GM19395 (cell line): ENCODE measurements around the gene PTCD1.

Source experiments
- ATAC-seq: cut with Tn5 transposase; IDR thresholded peaks from one replicate; pipeline ENCODE4 v1.9.1; 2021; ENCODE audit warnings: mild to moderate bottlenecking, moderate library complexity; ENCODE audit not compliant: unreplicated experiment

Gene PTCD1

DNA sequence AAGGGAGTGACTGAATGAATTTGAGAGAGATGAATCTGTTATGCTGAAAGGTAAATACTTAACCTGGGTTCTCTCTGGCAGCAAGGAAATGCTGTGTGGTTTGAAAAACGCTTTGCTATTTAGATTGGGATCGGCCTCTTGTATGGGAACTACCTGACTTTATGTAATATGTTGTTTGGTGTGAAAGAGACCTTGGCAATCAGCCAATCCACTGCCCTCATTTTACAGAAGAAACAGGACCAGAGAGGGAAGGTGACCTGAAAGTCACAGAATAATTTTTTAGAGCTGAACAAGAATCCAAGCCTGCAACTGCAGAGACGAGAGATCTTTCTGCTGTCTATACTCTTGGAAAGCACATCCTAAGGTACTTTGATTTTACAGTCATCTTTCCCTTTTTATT lies 28.8 kb downstream of the PTCD1 start:
- no peak for ATAC-seq

DNA sequence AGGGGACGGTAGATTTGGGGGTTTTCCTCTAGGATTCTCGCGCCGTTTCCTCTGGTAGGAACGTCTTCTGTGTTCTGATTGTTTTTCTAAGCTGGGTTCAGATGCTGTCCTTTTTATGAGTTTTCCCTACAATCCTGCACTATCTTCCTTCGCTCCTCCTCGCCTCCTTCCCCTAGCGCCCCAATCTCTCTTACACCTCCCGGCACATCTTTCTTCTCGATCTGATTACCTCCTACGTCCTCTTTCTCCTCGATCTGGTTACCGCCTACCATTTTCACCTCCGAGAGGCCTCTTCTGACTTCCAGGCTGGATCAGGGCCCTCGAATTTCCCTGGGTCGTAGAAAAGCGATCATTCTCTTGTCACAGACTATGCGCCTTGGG lies 29.4 kb downstream of the PTCD1 start:
- ATAC-seq: peak; percentile 16

- ATAC-seq: peak; percentile 80
Observed at GRCh38 chr7:99408379-99409191, 30.0 kb downstream of the PTCD1 start, which contains the start of the genes BUD31 and PDAP1. BUD31 (plus strand) TSS chr7:99408969; CDS start chr7:99411093, 2,124 bp downstream. PDAP1 (minus strand) TSS chr7:99408597; CDS start chr7:99408548, 49 bp downstream.

GRCh38 chr7:99407872-99408378 lies 30.7 kb downstream of the PTCD1 start:
- ATAC-seq: peak; percentile 1

GRCh38 chr7:99406557-99406956 lies 32.0 kb downstream of the PTCD1 start:
- ATAC-seq: no peak

- no peak for ATAC-seq
Observed at GRCh38 chr7:99404977-99405320, 33.6 kb downstream of the PTCD1 start.

GRCh38 chr7:99404235-99404976 lies 34.2 kb downstream of the PTCD1 start:
- ATAC-seq: no peak

- ATAC-seq: no peak
Observed at GRCh38 chr7:99403764-99404163, 34.8 kb downstream of the PTCD1 start.

DNA sequence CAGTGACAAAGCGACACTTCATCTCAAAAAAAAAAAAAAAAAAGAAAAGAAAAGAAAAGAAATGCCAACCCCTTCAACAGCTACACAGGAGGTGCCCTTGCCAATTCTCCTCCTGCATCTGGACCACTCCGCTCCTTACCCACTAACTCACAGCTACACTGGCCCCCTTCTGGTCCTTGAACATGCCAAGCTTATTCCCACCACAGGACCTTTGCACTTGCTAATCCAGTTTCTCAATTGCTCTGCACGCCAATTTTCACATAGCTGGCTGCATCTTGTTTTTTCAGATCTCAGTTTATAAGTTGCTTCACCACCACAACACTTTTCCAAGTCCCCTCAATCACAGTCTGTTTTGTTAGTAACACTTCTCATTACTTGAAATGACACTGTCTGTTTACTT lies 35.7 kb downstream of the PTCD1 start:
- no peak for ATAC-seq

DNA sequence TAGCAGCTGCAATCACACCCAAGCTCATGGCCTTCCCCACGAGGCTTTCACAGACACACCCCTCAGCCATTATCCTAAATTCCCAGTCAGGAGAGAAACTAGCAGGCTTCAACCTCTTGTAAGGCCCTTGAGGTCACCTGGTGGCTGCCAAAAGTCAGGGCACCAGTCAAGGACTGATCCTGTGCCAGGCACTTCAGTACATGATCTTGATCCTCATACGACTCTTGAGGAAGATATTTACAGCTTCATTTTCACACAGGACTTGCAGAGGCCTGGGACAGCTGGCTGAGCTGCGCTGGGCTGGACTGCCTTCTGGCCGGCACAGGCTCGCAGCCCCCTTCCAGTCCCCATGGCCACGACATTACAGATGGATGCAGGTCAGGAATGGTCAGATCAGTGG lies 39.0 kb downstream of the PTCD1 start:
- no peak for ATAC-seq

- ATAC-seq: no peak
Observed at GRCh38 chr7:99398891-99399445, 39.6 kb downstream of the PTCD1 start.

DNA sequence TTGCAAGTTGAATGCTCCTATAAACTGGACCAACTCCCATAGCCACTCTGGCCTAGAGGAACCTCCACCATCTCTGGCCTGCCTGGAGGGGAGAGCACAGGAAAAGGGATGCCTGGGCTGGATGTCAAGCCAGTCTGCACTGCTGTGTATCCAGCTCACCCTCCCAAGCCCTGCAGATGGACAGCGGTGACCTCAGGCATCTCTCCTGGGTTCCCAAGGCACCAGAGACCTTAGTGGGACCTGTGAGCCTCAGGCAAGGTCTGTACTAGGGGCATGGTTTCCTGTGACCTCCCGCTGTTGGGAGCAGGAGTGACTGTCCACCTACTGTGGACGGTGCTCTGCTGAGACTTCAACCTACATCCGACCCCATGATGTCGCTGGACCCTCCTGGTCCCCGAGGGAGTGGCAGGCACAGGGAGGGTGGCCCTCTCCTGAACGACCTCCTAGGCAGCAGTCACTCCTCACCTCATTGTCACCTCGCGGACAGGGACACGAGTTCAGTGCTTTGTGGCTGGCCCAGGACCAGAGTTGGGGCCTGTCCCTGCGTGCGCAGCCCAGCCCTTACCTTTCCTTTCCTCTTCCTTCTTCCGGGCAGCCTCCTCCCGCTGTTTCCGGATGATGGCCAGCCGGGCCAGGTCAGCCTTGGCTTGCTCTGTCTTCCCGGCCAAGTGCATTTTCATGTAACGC lies 41.2 kb downstream of the PTCD1 start:
- ATAC-seq: no peak

- ATAC-seq: no peak
Observed at GRCh38 chr7:99396418-99397296, 41.9 kb downstream of the PTCD1 start.

DNA sequence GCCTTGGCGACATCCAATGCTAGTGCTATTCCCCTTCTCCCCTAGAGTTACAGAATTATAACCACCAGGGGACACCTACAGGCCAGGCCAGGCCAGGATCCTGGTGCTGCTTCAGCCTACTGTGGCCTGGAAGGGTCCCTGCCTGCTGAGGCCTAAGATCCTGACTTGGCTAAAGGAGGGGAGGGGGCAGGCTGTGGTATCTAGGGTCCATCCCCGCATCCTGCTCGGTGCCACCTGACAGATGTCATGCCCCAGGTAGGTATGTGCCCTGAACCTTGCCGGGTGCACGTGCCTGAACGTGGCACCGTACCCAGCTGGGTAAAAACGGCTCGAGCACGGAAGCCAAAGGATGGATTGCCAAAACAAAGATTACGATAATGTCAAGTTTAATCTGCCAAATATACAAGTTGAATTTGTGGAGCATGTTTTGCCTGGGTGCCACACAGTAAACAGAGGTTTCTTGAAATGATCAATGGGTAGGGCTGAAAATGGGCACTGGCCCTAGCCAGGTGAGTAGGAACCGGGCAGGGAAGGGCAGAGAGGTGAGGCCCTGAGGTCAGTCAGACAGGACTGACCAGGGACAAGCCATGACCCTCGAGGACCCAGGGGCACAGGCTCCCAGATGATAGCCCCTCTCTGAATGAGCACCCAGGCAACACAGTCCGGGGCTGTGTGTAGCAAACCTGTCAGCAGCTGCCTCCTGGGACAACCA lies 42.8 kb downstream of the PTCD1 start:
- no peak for ATAC-seq

DNA sequence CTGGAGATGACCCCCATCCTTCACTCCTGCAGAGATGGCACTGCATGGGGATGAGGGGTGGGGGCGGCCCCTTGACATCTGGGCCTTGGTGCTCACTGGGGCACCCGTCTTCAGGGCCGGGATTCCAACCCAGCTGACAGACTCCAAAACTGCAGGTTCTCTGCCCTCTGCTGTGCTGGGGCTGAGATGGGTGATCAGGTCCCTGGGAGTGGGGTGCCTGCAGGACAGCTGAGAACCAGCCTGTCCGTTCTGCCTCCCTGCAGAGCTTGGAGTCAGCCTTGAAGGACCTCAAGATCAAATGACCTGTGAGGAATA lies 44.5 kb downstream of the PTCD1 start:
- no peak for ATAC-seq

DNA sequence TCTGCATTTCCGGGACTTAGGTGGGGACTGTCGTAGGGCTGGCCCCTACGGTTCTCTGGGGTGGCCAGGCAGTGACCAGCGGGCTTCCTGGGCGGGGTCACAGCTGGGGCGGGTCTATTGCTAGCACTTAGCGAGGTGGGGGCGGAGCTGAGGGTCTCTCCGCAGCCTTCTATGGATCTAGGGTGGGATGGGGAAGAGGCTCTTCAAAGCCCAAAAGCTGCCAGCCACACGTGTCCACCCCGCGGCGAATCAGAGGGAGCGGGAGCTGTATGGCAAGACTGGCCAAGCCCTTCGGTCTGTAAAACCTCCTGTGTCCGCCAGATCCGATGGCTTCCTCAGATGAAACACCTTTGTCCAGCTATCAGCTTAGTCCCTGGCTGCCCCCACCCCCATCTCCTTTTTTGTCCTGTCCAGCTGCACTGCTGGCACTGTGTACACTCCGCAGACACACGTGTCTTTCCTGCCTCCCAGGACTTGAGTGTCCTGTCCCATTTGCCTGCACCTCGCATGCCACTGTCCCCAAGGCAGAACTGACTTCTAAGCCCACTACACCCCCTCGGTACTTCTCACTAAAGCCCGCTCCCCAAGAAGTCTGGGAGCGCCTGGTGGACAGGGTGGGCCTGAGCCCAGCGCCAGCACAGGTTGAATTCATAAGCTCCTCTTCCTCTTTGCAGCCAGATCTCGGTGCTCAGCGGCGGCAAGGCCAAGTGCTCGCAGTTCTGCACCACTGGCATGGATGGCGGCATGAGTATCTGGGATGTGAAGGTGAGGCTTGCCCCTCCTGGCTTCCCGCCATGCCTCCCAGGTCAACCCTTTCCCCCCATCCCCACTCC lies 45.0 kb downstream of the PTCD1 start:
- no peak for ATAC-seq

- ATAC-seq: peak; percentile 71
Observed at GRCh38 chr7:99392659-99393354, 45.8 kb downstream of the PTCD1 start.

DNA sequence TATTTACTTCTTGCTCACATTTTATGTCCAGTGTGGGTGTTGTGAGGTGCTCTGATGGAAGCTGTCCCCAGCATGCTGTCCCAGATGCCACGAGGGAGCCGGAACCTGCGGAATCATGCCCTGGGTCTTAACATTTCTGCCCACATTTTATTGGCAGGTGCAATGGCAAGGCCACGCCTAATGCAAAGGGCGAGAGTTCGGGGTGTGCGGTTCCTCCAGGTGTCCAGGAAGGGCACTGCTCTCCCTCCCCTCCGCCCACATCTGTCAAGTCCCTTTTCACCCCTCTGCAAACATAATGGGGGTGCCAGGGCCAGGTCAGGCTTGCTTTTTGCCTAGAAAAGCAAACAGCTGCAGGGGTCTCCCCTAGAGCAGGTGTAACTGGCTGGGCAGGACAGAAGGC lies 46.6 kb downstream of the PTCD1 start:
- no peak for ATAC-seq
